ENCODE data around the gene MS4A15.

DNA sequence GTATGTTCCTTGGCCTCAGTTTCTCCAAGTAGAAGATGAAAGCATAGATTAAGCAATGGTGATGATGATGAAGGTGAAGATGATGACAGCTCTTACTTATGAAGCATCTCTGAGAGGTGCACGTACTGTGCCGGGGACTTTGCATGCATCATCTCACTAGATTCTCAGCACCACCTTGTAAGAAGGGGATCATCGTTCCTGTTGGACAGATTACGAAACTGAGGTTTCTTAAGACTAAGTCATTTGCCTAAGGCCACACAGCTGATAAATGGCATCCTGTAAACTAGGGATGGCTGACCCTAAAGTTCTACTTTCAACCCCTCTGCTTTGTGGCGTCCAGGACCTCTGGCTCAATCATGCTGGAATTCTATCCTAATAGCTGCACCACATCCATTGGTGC is 8.7 kb downstream of the MS4A15 start:
- TF ChIP-seq, protein P1, sequence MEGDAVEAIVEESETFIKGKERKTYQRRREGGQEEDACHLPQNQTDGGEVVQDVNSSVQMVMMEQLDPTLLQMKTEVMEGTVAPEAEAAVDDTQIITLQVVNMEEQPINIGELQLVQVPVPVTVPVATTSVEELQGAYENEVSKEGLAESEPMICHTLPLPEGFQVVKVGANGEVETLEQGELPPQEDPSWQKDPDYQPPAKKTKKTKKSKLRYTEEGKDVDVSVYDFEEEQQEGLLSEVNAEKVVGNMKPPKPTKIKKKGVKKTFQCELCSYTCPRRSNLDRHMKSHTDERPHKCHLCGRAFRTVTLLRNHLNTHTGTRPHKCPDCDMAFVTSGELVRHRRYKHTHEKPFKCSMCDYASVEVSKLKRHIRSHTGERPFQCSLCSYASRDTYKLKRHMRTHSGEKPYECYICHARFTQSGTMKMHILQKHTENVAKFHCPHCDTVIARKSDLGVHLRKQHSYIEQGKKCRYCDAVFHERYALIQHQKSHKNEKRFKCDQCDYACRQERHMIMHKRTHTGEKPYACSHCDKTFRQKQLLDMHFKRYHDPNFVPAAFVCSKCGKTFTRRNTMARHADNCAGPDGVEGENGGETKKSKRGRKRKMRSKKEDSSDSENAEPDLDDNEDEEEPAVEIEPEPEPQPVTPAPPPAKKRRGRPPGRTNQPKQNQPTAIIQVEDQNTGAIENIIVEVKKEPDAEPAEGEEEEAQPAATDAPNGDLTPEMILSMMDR (IDR thresholded peaks at IDR 0.05), result no peak
- no peak for TF ChIP-seq POLR2A (IDR thresholded peaks at IDR 0.05)

Measured in esophagus squamous epithelium (tissue), 4 donors.